Measurements from ENCODE around the gene HLA-DMA. TPM values are rescaled to one million over a fixed set of nuclear protein-coding genes. Genes with fewer than 3 reads are reported as not detected.

HLA-DMA gene
- total and polyA plus RNA-seq, 2 of the 13 experiments (the other 11 are each of a cell fraction or from before 2014, with no cell fraction given), result 0.70 to 0.71 TPM

DNA sequence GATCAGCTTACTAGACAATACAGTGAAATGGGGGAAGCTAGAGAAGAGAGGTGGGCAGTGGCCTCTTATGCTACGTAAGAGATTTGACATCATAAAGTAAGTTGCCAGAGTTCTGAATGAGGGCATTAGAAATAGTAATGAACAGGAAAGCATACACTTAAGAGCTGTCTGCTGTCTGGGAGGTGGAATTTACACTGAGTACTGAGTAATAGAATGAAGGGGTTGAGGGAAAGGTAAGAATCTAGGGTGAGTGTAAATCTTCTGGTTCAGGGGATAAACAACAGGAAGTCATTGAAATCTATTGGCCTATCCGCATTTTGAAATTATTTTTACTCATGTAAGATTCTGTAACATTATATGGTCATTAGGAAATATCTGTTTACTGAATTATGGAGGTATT lies 47.8 kb downstream of the HLA-DMA start (continued):
- TF ChIP-seq, protein P1, sequence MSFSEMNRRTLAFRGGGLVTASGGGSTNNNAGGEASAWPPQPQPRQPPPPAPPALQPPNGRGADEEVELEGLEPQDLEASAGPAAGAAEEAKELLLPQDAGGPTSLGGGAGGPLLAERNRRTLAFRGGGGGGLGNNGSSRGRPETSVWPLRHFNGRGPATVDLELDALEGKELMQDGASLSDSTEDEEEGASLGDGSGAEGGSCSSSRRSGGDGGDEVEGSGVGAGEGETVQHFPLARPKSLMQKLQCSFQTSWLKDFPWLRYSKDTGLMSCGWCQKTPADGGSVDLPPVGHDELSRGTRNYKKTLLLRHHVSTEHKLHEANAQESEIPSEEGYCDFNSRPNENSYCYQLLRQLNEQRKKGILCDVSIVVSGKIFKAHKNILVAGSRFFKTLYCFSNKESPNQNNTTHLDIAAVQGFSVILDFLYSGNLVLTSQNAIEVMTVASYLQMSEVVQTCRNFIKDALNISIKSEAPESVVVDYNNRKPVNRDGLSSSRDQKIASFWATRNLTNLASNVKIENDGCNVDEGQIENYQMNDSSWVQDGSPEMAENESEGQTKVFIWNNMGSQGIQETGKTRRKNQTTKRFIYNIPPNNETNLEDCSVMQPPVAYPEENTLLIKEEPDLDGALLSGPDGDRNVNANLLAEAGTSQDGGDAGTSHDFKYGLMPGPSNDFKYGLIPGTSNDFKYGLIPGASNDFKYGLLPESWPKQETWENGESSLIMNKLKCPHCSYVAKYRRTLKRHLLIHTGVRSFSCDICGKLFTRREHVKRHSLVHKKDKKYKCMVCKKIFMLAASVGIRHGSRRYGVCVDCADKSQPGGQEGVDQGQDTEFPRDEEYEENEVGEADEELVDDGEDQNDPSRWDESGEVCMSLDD (CRISPR knock-in tag; IDR thresholded peaks at IDR 0.05; ENCODE audit: borderline replicate concordance), result no peak
- TF ChIP-seq, protein P2, sequence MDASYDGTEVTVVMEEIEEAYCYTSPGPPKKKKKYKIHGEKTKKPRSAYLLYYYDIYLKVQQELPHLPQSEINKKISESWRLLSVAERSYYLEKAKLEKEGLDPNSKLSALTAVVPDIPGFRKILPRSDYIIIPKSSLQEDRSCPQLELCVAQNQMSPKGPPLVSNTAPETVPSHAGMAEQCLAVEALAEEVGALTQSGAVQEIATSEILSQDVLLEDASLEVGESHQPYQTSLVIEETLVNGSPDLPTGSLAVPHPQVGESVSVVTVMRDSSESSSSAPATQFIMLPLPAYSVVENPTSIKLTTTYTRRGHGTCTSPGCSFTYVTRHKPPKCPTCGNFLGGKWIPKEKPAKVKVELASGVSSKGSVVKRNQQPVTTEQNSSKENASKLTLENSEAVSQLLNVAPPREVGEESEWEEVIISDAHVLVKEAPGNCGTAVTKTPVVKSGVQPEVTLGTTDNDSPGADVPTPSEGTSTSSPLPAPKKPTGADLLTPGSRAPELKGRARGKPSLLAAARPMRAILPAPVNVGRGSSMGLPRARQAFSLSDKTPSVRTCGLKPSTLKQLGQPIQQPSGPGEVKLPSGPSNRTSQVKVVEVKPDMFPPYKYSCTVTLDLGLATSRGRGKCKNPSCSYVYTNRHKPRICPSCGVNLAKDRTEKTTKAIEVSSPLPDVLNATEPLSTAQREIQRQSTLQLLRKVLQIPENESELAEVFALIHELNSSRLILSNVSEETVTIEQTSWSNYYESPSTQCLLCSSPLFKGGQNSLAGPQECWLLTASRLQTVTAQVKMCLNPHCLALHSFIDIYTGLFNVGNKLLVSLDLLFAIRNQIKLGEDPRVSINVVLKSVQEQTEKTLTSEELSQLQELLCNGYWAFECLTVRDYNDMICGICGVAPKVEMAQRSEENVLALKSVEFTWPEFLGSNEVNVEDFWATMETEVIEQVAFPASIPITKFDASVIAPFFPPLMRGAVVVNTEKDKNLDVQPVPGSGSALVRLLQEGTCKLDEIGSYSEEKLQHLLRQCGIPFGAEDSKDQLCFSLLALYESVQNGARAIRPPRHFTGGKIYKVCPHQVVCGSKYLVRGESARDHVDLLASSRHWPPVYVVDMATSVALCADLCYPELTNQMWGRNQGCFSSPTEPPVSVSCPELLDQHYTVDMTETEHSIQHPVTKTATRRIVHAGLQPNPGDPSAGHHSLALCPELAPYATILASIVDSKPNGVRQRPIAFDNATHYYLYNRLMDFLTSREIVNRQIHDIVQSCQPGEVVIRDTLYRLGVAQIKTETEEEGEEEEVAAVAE (CRISPR knock-in tag; IDR thresholded peaks at IDR 0.05; ENCODE audit: borderline replicate concordance), result no peak
- no peak for TF ChIP-seq CREB1 (IDR thresholded peaks at IDR 0.05)
- TF ChIP-seq CREB1 (CRISPR knock-in tag; IDR thresholded peaks at IDR 0.05), result no peak
- TF ChIP-seq ZNF292 (CRISPR knock-in tag; IDR thresholded peaks at IDR 0.05; ENCODE audit: borderline replicate concordance, low read depth), result no peak
- no peak for TF ChIP-seq FOXA3 (CRISPR knock-in tag; IDR thresholded peaks at IDR 0.05)
- no peak for TF ChIP-seq HNRNPUL1 (IDR thresholded peaks at IDR 0.05; ENCODE audit: low read depth, low read length)
- TF ChIP-seq CHD2 (IDR thresholded peaks at IDR 0.05; ENCODE audit: low read depth, low read length), result no peak
